Measurements from ENCODE around the gene FBXW7. TPM values are rescaled to one million over a fixed set of nuclear protein-coding genes. Genes with fewer than 3 reads are reported as not detected.

The FBXW7 gene
- total RNA-seq, 1 donor from 2014 or later, result 56.7 TPM

GRCh38 chr4:152572417-152573086, 36.7 kb upstream of the FBXW7 start:
- Histone ChIP-seq H3K27ac (replicated peaks) (no peak overlapping the region), H3K36me3 (no peaks in the 10 kb centered on the region), H3K4me3 (no peak overlapping the region), H3K9me3 (replicated peaks) (no peaks in the 10 kb centered on the region), H3K27me3 (ENCODE audit: low read depth) (peaks cover 5% of the 10 kb centered on the region), H3K4me1 (no peaks in the 10 kb centered on the region)
- intact Hi-C loops (cut with micrococcal nuclease), result no loop called here
- TF ChIP-seq CTCF (IDR thresholded peaks at IDR 0.05; ENCODE audit: borderline replicate concordance), result no peak
- DNase-seq, result no peak

GRCh38 chr4:152571770-152572169, 35.9 kb upstream of the FBXW7 start:
- Histone ChIP-seq H3K36me3 (no peaks in the 10 kb centered on the region), H3K4me1 (no peaks in the 10 kb centered on the region), H3K27ac (replicated peaks) (no peak overlapping the region), H3K4me3 (no peak overlapping the region), H3K27me3 (ENCODE audit: low read depth) (peaks cover under 1% of the 10 kb centered on the region), H3K9me3 (replicated peaks) (no peaks in the 10 kb centered on the region)
- intact Hi-C loops (cut with micrococcal nuclease), result no loop called here
- no peak for DNase-seq
- TF ChIP-seq CTCF (IDR thresholded peaks at IDR 0.05; ENCODE audit: borderline replicate concordance), result no peak

GRCh38 chr4:152571296-152571695, 35.4 kb upstream of the FBXW7 start:
- intact Hi-C loops (cut with micrococcal nuclease), result no loop called here
- Histone ChIP-seq H3K36me3 (no peaks in the 10 kb centered on the region), H3K27ac (replicated peaks) (no peak overlapping the region), H3K4me3 (no peak overlapping the region), H3K27me3 (ENCODE audit: low read depth) (no peaks in the 10 kb centered on the region), H3K4me1 (no peaks in the 10 kb centered on the region), H3K9me3 (replicated peaks) (no peaks in the 10 kb centered on the region)
- no peak for TF ChIP-seq CTCF (IDR thresholded peaks at IDR 0.05; ENCODE audit: borderline replicate concordance)
- no peak for DNase-seq

GRCh38 chr4:152565333-152565732, 29.4 kb upstream of the FBXW7 start:
- DNase-seq, result no peak
- Histone ChIP-seq H3K4me3 (no peak overlapping the region), H3K27ac (replicated peaks) (no peak overlapping the region), H3K4me1 (no peaks in the 10 kb centered on the region), H3K9me3 (replicated peaks) (no peaks in the 10 kb centered on the region), H3K36me3 (no peaks in the 10 kb centered on the region), H3K27me3 (ENCODE audit: low read depth) (no peaks in the 10 kb centered on the region)
- TF ChIP-seq CTCF (IDR thresholded peaks at IDR 0.05; ENCODE audit: borderline replicate concordance), result no peak
- intact Hi-C loops (cut with micrococcal nuclease), result no loop called here

- Histone ChIP-seq H3K36me3 (no peaks in the 10 kb centered on the region), H3K4me1 (no peaks in the 10 kb centered on the region), H3K4me3 (no peak overlapping the region), H3K27me3 (ENCODE audit: low read depth) (no peaks in the 10 kb centered on the region), H3K27ac (replicated peaks) (no peak overlapping the region), H3K9me3 (replicated peaks) (no peaks in the 10 kb centered on the region)
- no peak for TF ChIP-seq CTCF (IDR thresholded peaks at IDR 0.05; ENCODE audit: borderline replicate concordance)
- intact Hi-C loops (cut with micrococcal nuclease), result no loop called here
- DNase-seq, result no peak
Observed at GRCh38 chr4:152564336-152564735, 28.4 kb upstream of the FBXW7 start.
